ENCODE results near the gene DNAH14.
"Not testable (repeated sequence)": the region's sequence is repeated elsewhere in the genome, so short reads cannot be mapped to it uniquely, and the experiment has no call there.

DNA sequence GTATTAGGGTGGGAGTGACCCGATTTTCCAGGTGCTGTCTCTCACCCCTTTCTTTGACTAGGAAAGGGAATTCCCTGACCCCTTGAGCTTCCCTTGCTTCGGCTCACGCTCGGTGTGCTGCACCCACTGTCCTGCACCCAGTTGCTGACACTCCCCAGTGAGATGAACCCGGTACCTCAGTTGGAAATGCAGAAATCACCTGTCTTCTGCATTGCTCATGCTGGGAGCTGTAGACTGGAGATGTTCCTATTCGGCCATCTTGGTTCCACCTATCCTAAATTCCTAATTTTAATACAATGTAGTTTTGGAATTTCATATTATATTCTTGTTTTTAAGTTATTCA lies 16.8 kb downstream of the DNAH14 start:
- not testable (repeated sequence) for TF ChIP-seq CHD2 (IDR thresholded peaks at IDR 0.05; ENCODE audit: low read depth, low read length); ZNF878 (CRISPR knock-in tag; IDR thresholded peaks at IDR 0.05); MAFK (conservative IDR thresholded peaks at IDR 0.05 in 1 of 2, IDR thresholded peaks at IDR 0.05 in 1 of 2; ENCODE audit: low read length in 2 of 2); ADNP (CRISPR knock-in tag; IDR thresholded peaks at IDR 0.05)
- TF ChIP-seq ZNF747 (CRISPR knock-in tag; IDR thresholded peaks at IDR 0.05; ENCODE audit: borderline replicate concordance) = 0 out of 2 replicates have a peak, but pooled peaks have one; percentile 9
